IPS-NIHi7 (cell line): ENCODE results near the gene MTCL1.

ENCODE experiments used
- DNase-seq: peaks from one replicate; pipeline ENCODE4 v3.0.0; 2012; ENCODE audit warnings: mixed read lengths; ENCODE audit errors: extremely low spot score

Gene MTCL1

DNA sequence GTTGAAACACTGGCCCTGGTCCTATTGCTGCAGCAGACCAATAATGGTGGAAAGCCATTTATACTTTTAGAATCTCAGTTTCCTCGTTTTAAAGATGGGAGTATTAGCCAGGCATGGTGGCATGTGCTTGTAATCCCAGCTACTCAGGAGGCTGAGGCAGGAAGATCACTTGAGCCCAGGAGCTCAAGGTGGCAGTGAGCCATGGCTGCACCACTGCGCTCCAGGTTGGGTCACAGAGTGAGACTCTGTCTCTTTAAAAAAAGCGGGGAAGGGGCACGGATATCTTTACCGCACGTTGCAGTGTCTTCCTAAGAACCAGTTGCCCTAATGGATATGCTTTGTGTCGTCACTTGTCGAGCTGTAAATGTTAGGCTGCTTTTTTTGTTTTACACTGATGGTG lies 8.3 kb downstream of the MTCL1 start:
- DNase-seq = no peak

DNA sequence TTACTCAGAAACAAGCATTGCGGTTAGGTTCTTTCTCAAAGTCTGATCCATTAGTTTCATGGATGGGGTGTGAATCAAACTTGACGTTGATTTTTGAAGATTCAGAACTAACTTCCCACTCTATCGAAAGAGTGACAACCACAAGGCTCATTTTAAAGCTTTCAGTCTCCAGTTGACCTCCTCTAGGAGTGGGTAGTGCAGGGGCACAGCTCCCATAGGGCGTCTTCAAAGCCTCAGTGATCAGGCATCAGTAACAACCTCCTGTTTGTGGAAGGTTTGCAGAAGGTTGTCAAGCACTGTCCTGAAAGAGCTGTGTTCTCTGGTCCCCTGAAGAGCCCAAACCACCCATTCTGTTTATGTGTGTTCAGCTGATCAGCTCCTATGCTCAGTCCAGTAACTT lies 10.2 kb downstream of the MTCL1 start:
- DNase-seq = no peak

DNA sequence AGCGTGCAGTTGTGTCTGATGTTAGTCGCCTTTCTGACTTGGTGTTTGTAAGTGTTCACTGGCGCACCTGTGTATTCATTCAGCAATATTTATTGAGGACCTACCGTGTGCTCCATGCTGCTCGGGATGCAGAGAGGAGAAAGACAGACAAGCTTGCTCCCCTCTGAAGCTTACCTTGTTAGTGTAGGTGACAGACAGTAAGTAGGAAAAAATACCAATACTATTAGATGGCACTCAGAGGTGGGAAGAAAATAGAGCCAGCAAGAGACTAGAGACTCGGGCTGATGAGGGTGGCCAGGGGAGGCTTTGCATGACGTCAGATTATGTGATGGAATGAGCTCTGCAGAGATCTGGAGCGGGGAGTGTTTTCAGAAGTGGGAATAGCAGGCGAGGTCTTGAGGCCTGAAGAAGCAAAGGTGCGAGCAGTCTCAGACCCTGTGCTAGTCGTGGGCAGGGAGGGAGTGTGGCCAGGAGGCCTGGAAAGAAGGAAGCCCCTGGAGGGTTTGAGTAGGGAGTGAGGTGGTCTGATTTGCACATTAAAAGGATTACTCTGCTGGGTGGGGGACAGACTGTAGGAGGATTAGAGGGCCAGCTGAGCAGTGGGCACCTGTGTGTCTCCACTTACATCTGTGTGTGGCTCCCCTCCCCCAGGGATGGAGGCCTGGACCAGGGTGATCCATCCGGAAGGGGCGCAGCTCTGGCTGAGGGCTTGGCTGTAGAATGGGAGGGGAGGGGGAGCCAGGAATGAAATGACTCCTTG lies 11.8 kb downstream of the MTCL1 start:
- DNase-seq = peak; percentile 61

DNA sequence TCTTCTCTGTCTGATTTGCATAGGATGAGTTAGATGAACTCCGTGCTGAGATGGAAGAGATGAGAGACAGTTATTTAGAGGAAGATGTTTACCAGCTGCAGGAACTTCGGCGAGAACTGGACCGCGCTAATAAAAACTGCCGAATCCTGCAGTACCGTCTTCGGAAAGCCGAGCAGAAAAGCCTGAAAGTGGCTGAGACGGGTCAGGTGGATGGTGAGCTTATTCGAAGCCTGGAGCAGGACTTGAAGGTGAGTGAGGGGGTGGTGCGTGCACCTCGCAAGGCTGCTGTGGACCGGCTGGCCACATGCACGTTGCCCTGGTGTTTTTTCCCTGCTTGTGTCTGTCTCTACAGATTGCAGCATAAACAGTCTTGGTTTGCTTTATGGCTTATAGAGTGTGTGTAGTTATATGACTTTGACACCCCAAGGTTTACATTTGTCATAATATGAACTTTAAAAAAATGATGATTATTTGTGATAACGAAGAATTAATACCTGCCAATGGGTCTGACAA lies 13.1 kb downstream of the MTCL1 start:
- DNase-seq = no peak

DNA sequence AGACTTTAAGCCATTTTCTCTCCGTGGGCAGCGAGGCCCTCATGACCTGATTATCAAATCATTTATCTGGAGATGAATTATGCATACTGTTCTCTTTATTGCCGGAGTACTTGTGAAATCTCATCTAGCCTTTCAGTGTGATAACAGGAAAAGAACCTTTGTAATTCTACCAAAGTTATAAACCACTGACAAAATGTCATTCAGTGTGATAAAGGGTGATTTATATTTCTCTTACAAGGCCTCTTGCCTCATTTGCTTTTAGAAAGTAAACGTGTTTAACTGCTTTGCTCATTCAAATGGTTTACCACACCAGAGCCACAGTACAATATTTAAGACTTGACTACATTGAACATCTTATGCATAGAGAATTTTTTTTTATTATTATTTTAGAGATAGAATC lies 13.8 kb downstream of the MTCL1 start:
- no peak for DNase-seq

DNA sequence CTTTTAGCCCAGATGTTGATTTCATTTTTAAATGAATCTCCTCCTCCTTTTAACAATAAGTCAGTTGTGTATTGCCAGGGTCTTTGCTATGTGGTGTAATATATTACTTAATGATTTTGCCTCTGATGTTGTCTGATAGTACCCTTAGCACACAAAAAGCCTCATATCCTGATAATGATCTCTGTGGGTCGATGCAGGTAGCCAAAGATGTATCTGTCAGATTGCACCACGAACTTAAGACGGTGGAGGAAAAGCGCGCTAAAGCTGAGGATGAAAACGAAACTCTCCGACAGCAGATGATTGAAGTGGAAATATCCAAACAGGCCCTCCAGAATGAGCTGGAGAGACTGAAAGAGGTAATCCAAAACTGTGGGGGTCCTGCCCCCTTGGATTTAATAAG lies 14.8 kb downstream of the MTCL1 start:
- DNase-seq = no peak

DNA sequence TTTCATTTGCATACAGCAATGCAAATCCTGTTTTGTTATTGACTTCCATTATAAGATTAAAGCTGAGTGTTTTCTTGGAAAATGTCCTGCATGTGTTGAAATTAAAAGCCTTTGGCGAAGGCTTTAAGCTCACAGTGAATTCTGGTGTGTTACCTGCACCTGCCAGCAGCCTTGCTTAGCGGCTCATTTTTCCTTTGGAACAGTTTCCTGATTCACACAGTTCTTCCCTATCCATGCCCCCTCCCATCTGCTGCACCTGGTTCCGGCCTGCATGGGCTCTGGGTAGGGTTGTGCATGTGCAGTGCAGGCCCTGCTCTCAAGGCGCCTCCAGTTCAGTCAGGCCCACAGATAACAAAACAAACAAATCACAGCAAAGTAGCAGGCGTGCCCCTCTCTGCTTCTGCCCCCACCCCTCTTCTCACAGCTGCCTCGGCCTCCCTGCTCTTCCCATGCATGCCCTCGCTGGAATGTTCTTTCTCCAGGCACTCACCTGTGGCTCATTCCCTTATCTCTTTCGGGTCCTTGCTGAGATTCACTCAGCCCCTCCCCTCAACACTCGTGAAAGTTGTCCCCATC lies 15.8 kb downstream of the MTCL1 start:
- DNase-seq = no peak

DNA sequence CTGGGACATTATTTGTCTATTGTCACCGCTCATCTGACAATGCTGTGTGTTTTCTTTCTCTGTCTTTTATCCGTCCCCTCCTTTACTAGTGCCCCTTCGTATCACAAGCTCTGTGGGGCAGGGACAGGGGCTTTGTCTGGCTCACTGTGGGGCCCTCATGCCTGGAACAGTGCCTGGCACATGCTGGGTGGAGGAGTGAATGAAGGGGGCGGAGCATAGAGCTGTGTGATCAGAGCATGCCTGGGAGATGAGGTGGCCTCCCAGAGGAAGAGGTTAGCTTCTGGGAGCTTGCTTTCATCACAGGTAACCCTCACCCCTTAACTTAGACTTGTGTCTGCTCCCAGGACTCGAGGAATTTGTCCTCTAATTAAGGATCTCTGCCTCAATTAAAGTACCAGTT lies 16.4 kb downstream of the MTCL1 start:
- DNase-seq = no peak

DNA sequence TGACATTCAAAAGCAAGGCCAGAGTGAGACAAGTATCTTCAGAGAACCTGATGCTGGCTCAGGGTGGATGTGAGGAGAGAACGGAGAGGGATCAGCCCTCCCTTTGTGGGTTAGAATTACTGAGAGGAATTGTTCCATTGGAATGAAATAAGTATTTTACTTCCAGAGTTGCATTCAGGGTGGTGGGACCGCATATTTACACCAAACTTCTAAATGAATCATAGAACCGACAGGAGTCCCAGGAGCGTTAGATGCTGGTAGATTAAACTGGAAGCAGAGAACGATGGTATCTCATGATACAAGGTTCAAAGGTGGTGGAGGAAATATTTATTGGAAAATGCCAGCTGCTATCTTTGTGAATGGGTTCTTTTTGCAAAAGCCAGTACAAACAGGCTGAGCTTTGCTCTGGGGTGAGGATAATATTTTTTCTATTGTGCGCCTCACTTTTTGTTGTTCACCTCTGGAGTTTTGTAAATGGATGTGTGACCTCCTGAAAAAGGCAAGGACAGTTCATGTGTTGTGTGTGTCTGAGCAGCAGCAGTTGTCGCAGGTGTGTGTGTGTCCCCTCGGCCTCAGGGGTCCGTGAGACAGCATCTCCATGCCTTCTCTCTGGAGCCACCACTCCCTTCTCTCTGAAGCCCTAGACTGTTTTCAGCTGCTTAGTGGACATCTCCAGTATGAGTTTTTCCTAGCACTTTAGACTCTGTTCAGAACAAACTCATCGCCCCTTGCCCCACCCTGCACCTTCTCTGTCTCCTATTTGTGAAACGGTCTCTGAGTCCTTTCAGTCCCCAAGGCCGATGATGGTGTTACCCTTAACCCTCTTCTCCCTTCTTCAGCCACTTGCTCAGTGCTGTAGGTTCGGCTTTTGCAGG lies 17.8 kb downstream of the MTCL1 start:
- no peak for DNase-seq

DNA sequence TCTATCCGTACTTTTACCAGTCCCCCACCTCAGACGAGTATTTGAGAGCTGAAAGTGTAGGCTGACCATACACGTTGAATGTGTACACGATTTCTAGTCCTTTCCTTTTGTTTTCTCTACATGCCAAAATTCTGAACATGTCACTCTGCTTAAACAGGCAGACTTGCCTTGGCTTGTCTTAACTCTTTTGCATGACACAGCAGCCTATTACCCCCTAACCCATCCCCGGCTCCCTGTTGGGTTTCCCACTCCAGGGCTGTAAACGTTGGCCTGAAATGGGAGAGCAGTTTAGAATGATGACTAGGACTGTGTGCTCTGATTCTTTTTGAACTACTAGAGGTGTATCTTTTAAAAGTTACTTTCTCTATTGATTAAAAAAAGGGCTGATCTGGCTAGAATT lies 19.1 kb downstream of the MTCL1 start:
- peak; percentile 59 for DNase-seq

DNA sequence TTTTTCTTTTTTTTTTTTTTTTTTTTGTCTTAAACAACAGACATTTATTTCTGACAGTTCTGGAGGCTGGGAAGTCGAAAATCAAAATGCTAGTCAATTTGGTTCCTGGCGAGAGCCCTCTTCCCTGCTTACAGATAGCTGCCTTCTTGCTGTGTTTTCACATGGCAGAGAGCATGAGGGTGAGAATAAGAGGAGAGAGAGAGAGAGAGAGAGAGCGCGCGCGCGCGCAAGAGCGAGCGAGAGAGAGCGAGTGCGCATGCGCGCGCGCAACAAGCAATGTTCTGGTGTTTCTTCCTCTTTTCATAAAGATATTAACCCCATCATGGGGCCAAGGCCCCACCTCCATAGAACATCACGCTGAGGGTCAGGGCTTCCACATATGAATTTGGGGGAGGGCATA lies 20.9 kb downstream of the MTCL1 start:
- DNase-seq = no peak

DNA sequence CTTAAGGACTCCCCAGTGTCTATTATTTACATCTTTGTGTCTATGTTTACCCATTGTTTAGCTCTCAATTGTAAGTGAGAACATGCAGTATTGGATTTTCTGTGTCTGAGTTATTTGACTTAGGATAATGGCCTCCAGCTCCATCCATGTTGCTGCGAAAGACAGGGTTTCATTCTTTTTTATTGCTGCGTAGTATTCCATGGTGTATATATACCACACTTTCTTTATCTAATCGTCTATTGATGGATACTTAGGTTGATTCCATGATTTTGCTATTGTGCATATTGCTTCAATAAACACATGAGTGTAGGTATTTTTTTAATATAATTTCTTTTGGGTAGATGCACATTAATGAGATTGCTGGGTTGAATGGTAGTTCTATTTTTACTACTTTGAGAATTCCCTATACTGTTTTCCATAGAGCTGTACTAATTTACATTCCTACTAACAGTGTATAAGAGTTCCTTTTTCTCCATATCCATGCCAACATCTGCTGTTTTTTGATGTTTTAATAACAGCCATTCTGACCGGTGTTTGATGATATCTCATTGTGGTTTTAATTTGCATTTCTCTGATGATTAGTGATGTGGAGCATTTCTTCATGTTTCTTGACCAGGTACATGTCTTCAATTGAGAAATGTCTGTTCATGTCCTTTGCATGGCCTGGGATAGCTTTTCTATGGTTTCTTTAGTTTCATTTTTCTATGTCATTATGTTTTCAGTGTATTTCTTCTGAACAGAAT lies 21.8 kb downstream of the MTCL1 start:
- DNase-seq = no peak

DNA sequence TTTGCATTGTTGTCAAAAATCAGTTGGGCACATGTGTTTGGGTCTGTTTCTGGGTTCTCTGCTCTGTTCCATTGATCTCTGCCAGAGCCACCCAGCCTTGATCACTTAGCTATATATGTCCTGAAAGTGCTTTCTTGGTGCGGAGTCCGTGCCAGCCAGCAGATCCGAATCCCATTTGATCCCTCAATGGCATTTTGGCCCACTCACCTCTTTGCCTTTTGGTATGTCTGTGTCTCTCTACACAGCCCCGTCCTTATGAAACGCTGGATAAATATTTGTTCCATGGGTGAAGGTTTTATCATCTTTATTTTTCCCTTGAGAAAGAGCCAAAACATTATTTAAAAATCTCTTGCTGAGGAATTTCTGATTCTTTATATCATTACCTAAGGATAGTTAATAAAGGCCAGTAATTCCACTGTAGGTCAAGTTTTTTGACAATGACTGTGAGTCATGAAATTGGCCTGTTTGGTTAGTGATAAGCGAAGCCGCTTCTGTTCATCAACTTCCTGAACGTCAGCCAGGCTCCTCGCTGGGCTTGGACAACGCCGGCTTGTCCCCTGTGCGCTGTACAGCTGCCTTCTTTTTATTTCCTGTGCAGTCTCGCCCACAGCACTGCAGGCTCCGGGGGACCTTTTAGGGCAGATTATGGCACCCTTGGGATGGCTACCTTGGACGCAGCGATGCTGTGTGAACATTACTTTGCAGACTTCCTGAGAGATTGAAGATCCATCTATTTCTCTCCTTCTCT lies 24.9 kb downstream of the MTCL1 start:
- no peak for DNase-seq

DNA sequence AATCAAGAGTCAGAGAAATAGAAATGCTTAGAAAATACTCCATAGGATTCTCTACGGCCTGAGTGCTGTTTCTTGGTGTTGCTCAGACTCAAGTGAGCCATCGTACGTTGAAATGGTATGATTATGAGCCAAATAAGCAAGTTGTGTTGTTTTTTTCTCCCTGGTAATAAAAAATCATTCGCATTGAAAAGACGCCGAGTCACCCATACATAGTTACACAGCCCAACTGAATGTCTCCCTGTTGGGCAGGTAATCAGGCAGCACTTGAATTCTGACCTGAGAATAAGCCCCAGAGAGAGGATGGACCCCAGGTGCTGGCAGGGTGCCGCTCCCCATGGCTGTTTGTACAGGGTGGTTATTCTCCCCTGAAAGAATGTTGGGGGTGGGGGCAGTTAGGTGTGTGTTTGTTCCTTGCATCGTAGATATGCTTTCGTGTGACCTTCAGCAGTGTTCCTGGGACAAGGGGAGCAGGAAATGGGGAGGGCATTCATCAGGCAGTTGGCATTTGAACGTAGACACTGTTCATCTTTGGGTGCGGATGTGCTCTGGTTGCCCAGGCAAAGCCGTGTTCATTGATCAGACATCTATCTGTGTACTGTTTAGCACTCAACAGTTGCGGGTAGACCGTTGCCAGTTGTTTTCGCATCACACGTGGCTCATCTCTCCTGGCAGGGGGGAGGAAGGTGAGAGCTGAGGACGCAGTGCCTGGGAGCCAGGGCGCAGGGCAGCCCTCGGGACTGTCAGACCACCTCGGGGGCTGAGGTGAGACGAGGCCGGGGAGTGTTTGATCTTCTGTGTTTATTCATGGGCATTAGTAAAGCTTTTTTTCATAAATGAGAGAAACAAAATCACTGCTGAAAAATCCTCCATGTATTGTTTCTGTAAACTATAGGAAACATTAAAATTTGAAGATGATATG lies 27.3 kb downstream of the MTCL1 start:
- no peak for DNase-seq

DNA sequence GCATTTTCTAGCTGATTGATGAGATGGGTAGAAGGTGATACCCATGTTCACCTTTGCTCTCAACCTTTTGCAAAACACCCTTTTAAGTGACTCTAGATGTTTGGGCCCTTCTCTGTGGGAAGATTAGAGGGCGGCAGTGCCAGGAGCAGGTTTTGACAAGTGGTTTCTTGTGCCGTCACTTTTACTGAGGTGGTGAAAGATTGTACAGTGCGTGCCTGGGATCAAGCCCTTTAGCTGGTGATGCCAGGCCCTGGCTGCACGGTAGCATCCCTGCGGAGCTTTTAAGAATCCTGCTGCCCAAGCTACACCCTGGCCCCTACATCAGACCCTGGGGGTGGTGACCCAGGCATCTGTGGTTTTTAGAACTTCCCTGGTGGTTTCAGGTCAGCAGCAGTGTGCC lies 29.1 kb downstream of the MTCL1 start:
- no peak for DNase-seq

DNA sequence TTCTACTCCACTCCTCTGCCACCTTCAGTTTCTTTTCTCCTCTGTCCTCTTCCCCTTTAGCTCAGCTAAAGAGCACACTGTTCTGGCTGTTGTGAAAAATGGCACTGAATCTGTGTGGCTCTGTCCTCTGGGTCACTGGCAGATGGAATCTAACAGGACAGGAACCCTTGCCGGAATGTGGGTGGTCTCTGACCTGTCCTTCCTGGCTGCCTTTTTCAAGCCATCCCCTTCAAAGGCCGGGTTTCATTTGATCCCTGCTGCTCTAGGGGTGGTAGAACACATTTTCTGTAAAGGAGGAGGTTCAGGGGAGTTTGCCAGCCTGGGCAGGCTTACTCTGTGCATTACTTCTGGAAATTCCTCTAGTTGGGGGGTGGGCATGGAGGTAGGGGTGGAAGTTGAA lies 29.9 kb downstream of the MTCL1 start:
- DNase-seq = no peak

DNA sequence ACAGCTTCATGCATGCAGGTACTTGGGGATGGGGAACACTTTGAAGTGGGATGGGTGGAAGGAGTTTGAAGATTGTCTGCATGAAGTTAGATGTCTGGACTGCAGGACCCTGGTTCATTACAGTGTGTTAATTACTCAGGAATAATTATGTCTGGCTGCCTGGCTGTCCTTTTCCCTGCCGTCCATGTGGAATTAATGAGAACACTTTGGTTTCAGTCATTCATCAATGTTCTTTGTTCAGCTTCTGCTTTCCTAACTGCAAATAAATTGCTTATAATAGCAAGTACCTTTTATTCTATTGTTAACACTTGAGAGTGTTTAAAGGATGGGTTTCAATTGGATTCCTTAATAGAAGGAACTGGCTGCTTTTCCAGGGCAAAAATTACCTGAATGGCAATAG lies 35.8 kb downstream of the MTCL1 start:
- DNase-seq = no peak

DNA sequence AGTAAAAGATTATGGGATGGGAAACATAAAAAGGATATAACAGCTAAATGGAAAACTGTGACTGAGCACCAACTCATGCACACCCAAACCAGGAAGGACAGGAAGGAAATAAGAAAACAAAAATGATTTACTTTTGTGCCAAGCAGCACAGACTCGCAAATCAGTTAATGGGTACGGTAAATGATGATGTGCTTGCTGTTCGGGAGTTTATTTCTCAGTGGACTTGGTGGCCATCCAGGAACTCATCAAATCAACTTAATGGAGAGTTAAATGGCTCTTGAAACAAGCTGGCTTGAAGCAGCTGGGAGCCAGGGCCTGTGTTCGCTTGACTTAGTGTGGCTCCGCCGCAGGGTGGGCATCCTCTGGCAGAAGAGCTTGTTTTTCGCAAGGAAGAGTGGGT lies 36.2 kb downstream of the MTCL1 start:
- no peak for DNase-seq

DNA sequence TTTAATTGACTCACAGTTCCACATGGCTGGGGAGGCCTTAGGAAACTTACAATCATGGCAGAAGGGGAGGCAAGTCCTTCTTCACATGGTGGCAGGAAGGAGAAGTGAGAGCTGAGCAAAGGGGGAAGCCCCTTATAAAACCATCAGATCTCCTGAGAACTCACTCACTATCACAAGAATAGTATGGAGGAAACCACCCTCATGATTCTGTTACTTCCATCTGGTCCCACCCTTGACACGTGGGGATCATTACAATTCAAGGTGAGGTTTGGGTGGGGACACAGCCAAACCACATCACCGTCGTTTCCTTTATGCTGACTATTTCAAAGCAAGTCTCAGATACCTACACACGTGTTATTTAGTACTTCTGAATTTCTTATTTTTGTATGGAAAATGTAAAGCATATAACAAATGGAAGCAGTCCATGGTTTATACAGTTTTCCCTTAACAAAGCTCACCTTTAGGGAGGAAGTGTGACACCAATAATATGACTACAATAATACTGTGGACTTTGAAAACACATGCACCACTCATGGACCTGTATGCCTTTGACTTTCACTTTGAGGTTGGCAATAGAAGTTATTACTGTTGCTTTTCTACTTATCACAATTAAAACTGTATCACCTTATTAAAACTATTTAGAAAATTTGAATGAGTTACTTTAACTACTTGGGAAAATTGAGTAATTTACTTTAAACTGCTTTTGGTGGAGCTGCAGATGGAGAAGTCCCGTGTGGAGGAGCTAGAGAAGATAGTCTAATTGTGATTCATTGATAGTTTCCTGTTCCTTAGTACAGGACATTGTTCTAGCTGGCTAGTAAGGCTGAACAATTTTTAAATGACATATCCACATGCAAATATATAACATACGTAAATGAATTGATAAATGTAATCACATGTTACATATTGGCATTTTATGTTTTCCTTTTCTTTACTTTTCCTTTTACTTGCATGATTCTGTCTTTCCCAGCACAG lies 37.3 kb downstream of the MTCL1 start:
- no peak for DNase-seq
